Kidney epithelial cell (primary cell): ENCODE results near the gene TMEM181. TPM values are rescaled to one million over a fixed set of nuclear protein-coding genes. Genes with fewer than 3 reads are reported as not detected.

Experiments used
- DNase-seq: peaks from one replicate; pipeline ENCODE4 v3.0.0-alpha.2; 2010; ENCODE audit warnings: low read depth
- H3K27me3 ChIP-seq: 2 replicates; pipeline ENCODE4 v1.6.0; 2011; ENCODE audit warnings: low read length; ENCODE audit not compliant: control insufficient read depth, insufficient read depth
- H3K36me3 ChIP-seq: 2 replicates; pipeline ENCODE4 v1.5.1; 2011; ENCODE audit warnings: low read length; ENCODE audit not compliant: control insufficient read depth, insufficient read depth
- H3K4me3 ChIP-seq: 2 replicates; pipeline ENCODE4 v1.5.1; 2011; ENCODE audit warnings: low read depth, mild to moderate bottlenecking, control low read depth, low read length
- CTCF ChIP-seq: IDR thresholded peaks from 2 replicates; pipeline ENCODE4 v1.5.1; 2011; ENCODE audit warnings: mild to moderate bottlenecking, moderate library complexity, low read length, control low read depth, inconsistent platforms; ENCODE audit not compliant: insufficient read depth, poor library complexity, severe bottlenecking
- total RNA-seq: library from RNA; depleted of rRNA; stranded (reverse); fragments of >200 nt; gene quantifications from 2 replicates; pipeline ENCODE4 v1.2.3, GENCODE V29; 2015

The TMEM181 gene
- total RNA-seq, 1 donor from 2014 or later, result 22.1 TPM

GRCh38 chr6:158627168-158627939 lies 67.5 kb downstream of the TMEM181 start:
- Histone ChIP-seq H3K36me3 (peaks cover 2% of the 10 kb centered on the region), H3K27me3 (no peaks in the 10 kb centered on the region), H3K4me3 (no peak overlapping the region)
- no peak for TF ChIP-seq CTCF
- DNase-seq, result no peak

- Histone ChIP-seq H3K27me3 (no peaks in the 10 kb centered on the region), H3K4me3 (no peak overlapping the region), H3K36me3 (peaks cover 2% of the 10 kb centered on the region)
- DNase-seq, result no peak
- no peak for TF ChIP-seq CTCF
Measured at GRCh38 chr6:158627940-158628211, 68.0 kb downstream of the TMEM181 start.

GRCh38 chr6:158628542-158628941 lies 68.7 kb downstream of the TMEM181 start:
- no peaks in the 10 kb centered on the region for H3K27me3 ChIP-seq
- peaks cover 2% of the 10 kb centered on the region for H3K36me3 ChIP-seq
- no peak overlapping the region for H3K4me3 ChIP-seq
- no peak for DNase-seq
- no peak for TF ChIP-seq CTCF

- peak; percentile 17 for TF ChIP-seq CTCF
Measured at GRCh38 chr6:158629367-158630221, 69.7 kb downstream of the TMEM181 start.

GRCh38 chr6:158630938-158631616 lies 71.2 kb downstream of the TMEM181 start:
- TF ChIP-seq CTCF, result no peak
- H3K27me3 ChIP-seq, result no peaks in the 10 kb centered on the region
- no peak for DNase-seq
- no peak overlapping the region for H3K4me3 ChIP-seq
- H3K36me3 ChIP-seq, result peaks cover 2% of the 10 kb centered on the region

More at GRCh38 chr6:158629367-158630221, 69.7 kb downstream of the TMEM181 start:
- Histone ChIP-seq H3K4me3 (no peak overlapping the region), H3K27me3 (no peaks in the 10 kb centered on the region), H3K36me3 (peaks cover 2% of the 10 kb centered on the region)
- no peak for DNase-seq
